Measurements from ENCODE around the gene POLR1E. TPM values are rescaled to one million over a fixed set of nuclear protein-coding genes. Genes with fewer than 3 reads are reported as not detected.

The POLR1E gene
- total and polyA plus RNA-seq, 9 of the 15 experiments (the other 6 are each of a cell fraction or from before 2014, with no cell fraction given), result 18.9 to 102 (median 74.4) TPM

- TF ChIP-seq ZNF592 (IDR thresholded peaks at IDR 0.05), result no peak
- peak; percentile 31; the same call in 1 of the 2 replicates for TF ChIP-seq DPF2 (IDR thresholded peaks at IDR 0.05)
- TF ChIP-seq ZNF512 (tag; IDR thresholded peaks at IDR 0.05), result no peak
- no peak for TF ChIP-seq HBP1 (CRISPR knock-in tag; IDR thresholded peaks at IDR 0.05)
- no peak for TF ChIP-seq RBM34 (IDR thresholded peaks at IDR 0.05; ENCODE audit: borderline replicate concordance, insufficient read depth, low read length)
- TF ChIP-seq DEAF1 (CRISPR knock-in tag; IDR thresholded peaks at IDR 0.05), result no peak
- TF ChIP-seq HLTF (IDR thresholded peaks at IDR 0.05), result no peak
- no peak for TF ChIP-seq ZNF79 (CRISPR knock-in tag; IDR thresholded peaks at IDR 0.05; ENCODE audit: low read depth)
These were observed 13.6 kb upstream of the POLR1E start (continued) for GRCh38 chr9:37471942-37472684.

Data from K562 (cell line).